NCI-H345 treated with DMSO at 0.1 percent for 48 hours (cell line): ENCODE results near the gene CCDC88A.
A peak's percentile ranks its signal among the peaks of the same experiment; 100 is the strongest.
"Not testable (repeated sequence)": the region's sequence is repeated elsewhere in the genome, so short reads cannot be mapped to it uniquely, and the experiment has no call there.

Experiments
- DNase-seq: peaks from one replicate; lab custom pipeline; 2025; ENCODE audit not compliant: unreplicated experiment; lab: John Stamatoyannopoulos, UW

CCDC88A gene

GRCh38 chr2:55419679-55420438, at the start of gene CCDC88A:
TSS of gene CCDC88A (minus strand) at chr2:55419856. CDS start at chr2:55419079, 777 bp downstream.
- peak; percentile 90 for DNase-seq

- DNase-seq, result no peak
Measured at GRCh38 chr2:55461679-55462078, 42.0 kb upstream of the CCDC88A start.

GRCh38 chr2:55460562-55460961, 40.9 kb upstream of the CCDC88A start:
- DNase-seq, result no peak

GRCh38 chr2:55459714-55460274, 40.1 kb upstream of the CCDC88A start:
- no peak for DNase-seq

- DNase-seq, result no peak
Measured at GRCh38 chr2:55459279-55459678, 39.6 kb upstream of the CCDC88A start.

- DNase-seq, result no peak
Measured at GRCh38 chr2:55454121-55454520, 34.5 kb upstream of the CCDC88A start.

GRCh38 chr2:55452879-55453278, 33.2 kb upstream of the CCDC88A start:
- no peak for DNase-seq

GRCh38 chr2:55451699-55452098, 32.0 kb upstream of the CCDC88A start:
- DNase-seq, result no peak

- not testable (repeated sequence) for DNase-seq
Measured at GRCh38 chr2:55450014-55450413, 30.4 kb upstream of the CCDC88A start.

GRCh38 chr2:55442045-55442760, 22.5 kb upstream of the CCDC88A start:
- not testable (repeated sequence) for DNase-seq

GRCh38 chr2:55441280-55441892, 21.7 kb upstream of the CCDC88A start:
- DNase-seq, result no peak

GRCh38 chr2:55439101-55439397, 19.4 kb upstream of the CCDC88A start:
- DNase-seq, result no peak

- DNase-seq, result no peak
Measured at GRCh38 chr2:55438391-55439100, 18.9 kb upstream of the CCDC88A start.

GRCh38 chr2:55437515-55438390, 18.1 kb upstream of the CCDC88A start:
- DNase-seq, result no peak

- no peak for DNase-seq
Measured at GRCh38 chr2:55431982-55432627, 12.4 kb upstream of the CCDC88A start.

- DNase-seq, result no peak
Measured at GRCh38 chr2:55430211-55430975, 10.7 kb upstream of the CCDC88A start.

- no peak for DNase-seq
Measured at GRCh38 chr2:55428258-55428657, 8.6 kb upstream of the CCDC88A start.

GRCh38 chr2:55425431-55425831, 5.8 kb upstream of the CCDC88A start:
- DNase-seq, result no peak
